ENCODE results near the gene SLC35C1.

The SLC35C1 gene

GRCh38 chr11:45774786-45775185 is 30.2 kb upstream of the SLC35C1 start:
- no peak for DNase-seq (ENCODE audit: low read depth, low spot score)
- no peak overlapping the region for H3K4me3 ChIP-seq
- H3K36me3 ChIP-seq (ENCODE audit: insufficient read depth, low read length) = no peaks in the 10 kb centered on the region
- H3K9ac ChIP-seq (ENCODE audit: insufficient read length) = no peak overlapping the region
- no peaks in the 10 kb centered on the region for H3K9me3 ChIP-seq (ENCODE audit: low read depth, low read length)
- no peak overlapping the region for H3K27ac ChIP-seq
- TF ChIP-seq FOXP2 (optimal IDR thresholded peaks at IDR 0.05; ENCODE audit: control extremely low read depth, extremely low read length, insufficient read depth) (no peak), POLR2AphosphoS5 (IDR thresholded peaks at IDR 0.05; ENCODE audit: borderline replicate concordance, low read depth, low read length) (no peak)

- DNase-seq (ENCODE audit: low read depth, low spot score) = no peak
- TF ChIP-seq FOXP2 (optimal IDR thresholded peaks at IDR 0.05; ENCODE audit: control extremely low read depth, extremely low read length, insufficient read depth) = no peak
These were observed 27.6 kb upstream of the SLC35C1 start for GRCh38 chr11:45777127-45777969.

GRCh38 chr11:45778341-45778740 is 26.6 kb upstream of the SLC35C1 start:
- H3K36me3 ChIP-seq (ENCODE audit: insufficient read depth, low read length) = no peaks in the 10 kb centered on the region
- no peak overlapping the region for H3K4me3 ChIP-seq
- H3K9me3 ChIP-seq (ENCODE audit: low read depth, low read length) = no peaks in the 10 kb centered on the region
- no peak overlapping the region for H3K9ac ChIP-seq (ENCODE audit: insufficient read length)
- no peak overlapping the region for H3K27ac ChIP-seq
- TF ChIP-seq POLR2AphosphoS5 (IDR thresholded peaks at IDR 0.05; ENCODE audit: borderline replicate concordance, low read depth, low read length) = no peak
- no peak for TF ChIP-seq EZH2 (IDR thresholded peaks at IDR 0.05)
- no peak for DNase-seq (ENCODE audit: low read depth, low spot score)

More at GRCh38 chr11:45777127-45777969, 27.6 kb upstream of the SLC35C1 start:
- Histone ChIP-seq H3K4me3 (peak overlapping the region; percentile 8; the same call in 1 of the 2 replicates), H3K9me3 (ENCODE audit: low read depth, low read length) (no peaks in the 10 kb centered on the region), H3K36me3 (ENCODE audit: insufficient read depth, low read length) (no peaks in the 10 kb centered on the region), H3K9ac (ENCODE audit: insufficient read length) (peak overlapping the region; percentile 48), H3K27ac (peak overlapping the region; percentile 7; the same call in 1 of the 2 replicates)

GRCh38 chr11:45779602-45780001 is 25.3 kb upstream of the SLC35C1 start:
- H3K4me3 ChIP-seq = no peak overlapping the region
- H3K27ac ChIP-seq = no peak overlapping the region
- H3K36me3 ChIP-seq (ENCODE audit: insufficient read depth, low read length) = no peaks in the 10 kb centered on the region
- TF ChIP-seq POLR2AphosphoS5 (IDR thresholded peaks at IDR 0.05; ENCODE audit: borderline replicate concordance, low read depth, low read length) = no peak
- H3K9ac ChIP-seq (ENCODE audit: insufficient read length) = no peak overlapping the region
- no peaks in the 10 kb centered on the region for H3K9me3 ChIP-seq (ENCODE audit: low read depth, low read length)
- DNase-seq (ENCODE audit: low read depth, low spot score) = no peak

GRCh38 chr11:45786272-45786671 is 18.7 kb upstream of the SLC35C1 start:
- no peak for DNase-seq (ENCODE audit: low read depth, low spot score)
- no peak overlapping the region for H3K9ac ChIP-seq (ENCODE audit: insufficient read length)
- no peak overlapping the region for H3K4me3 ChIP-seq
- no peak overlapping the region for H3K27ac ChIP-seq
- no peaks in the 10 kb centered on the region for H3K36me3 ChIP-seq (ENCODE audit: insufficient read depth, low read length)
- TF ChIP-seq FOXP2 (optimal IDR thresholded peaks at IDR 0.05; ENCODE audit: control extremely low read depth, extremely low read length, insufficient read depth) (no peak), EZH2 (IDR thresholded peaks at IDR 0.05) (no peak), POLR2AphosphoS5 (IDR thresholded peaks at IDR 0.05; ENCODE audit: borderline replicate concordance, low read depth, low read length) (no peak)
- no peaks in the 10 kb centered on the region for H3K9me3 ChIP-seq (ENCODE audit: low read depth, low read length)

- H3K36me3 ChIP-seq (ENCODE audit: insufficient read depth, low read length) = no peaks in the 10 kb centered on the region
- H3K9me3 ChIP-seq (ENCODE audit: low read depth, low read length) = no peaks in the 10 kb centered on the region
- H3K27ac ChIP-seq = no peak overlapping the region
- no peak for TF ChIP-seq POLR2AphosphoS5 (IDR thresholded peaks at IDR 0.05; ENCODE audit: borderline replicate concordance, low read depth, low read length)
- no peak for TF ChIP-seq FOXP2 (optimal IDR thresholded peaks at IDR 0.05; ENCODE audit: control extremely low read depth, extremely low read length, insufficient read depth)
- TF ChIP-seq EZH2 (IDR thresholded peaks at IDR 0.05) = no peak
- no peak overlapping the region for H3K4me3 ChIP-seq
- H3K9ac ChIP-seq (ENCODE audit: insufficient read length) = no peak overlapping the region
- DNase-seq (ENCODE audit: low read depth, low spot score) = no peak
These were observed 16.1 kb upstream of the SLC35C1 start for GRCh38 chr11:45788887-45789286.

GRCh38 chr11:45791524-45791923 is 13.4 kb upstream of the SLC35C1 start:
- Histone ChIP-seq H3K9me3 (ENCODE audit: low read depth, low read length) (no peaks in the 10 kb centered on the region), H3K36me3 (ENCODE audit: insufficient read depth, low read length) (no peaks in the 10 kb centered on the region), H3K27ac (no peak overlapping the region), H3K9ac (ENCODE audit: insufficient read length) (no peak overlapping the region), H3K4me3 (no peak overlapping the region)
- TF ChIP-seq FOXP2 (optimal IDR thresholded peaks at IDR 0.05; ENCODE audit: control extremely low read depth, extremely low read length, insufficient read depth) = no peak
- TF ChIP-seq EZH2 (IDR thresholded peaks at IDR 0.05) = no peak
- TF ChIP-seq POLR2AphosphoS5 (IDR thresholded peaks at IDR 0.05; ENCODE audit: borderline replicate concordance, low read depth, low read length) = no peak
- no peak for DNase-seq (ENCODE audit: low read depth, low spot score)

- H3K4me3 ChIP-seq = no peak overlapping the region
- H3K9ac ChIP-seq (ENCODE audit: insufficient read length) = no peak overlapping the region
- no peak for TF ChIP-seq FOXP2 (optimal IDR thresholded peaks at IDR 0.05; ENCODE audit: control extremely low read depth, extremely low read length, insufficient read depth)
- TF ChIP-seq EZH2 (IDR thresholded peaks at IDR 0.05) = no peak
- no peak for TF ChIP-seq POLR2AphosphoS5 (IDR thresholded peaks at IDR 0.05; ENCODE audit: borderline replicate concordance, low read depth, low read length)
- H3K27ac ChIP-seq = no peak overlapping the region
- no peaks in the 10 kb centered on the region for H3K36me3 ChIP-seq (ENCODE audit: insufficient read depth, low read length)
- H3K9me3 ChIP-seq (ENCODE audit: low read depth, low read length) = no peaks in the 10 kb centered on the region
- DNase-seq (ENCODE audit: low read depth, low spot score) = no peak
These were observed 10.8 kb upstream of the SLC35C1 start for GRCh38 chr11:45794169-45794568.

- H3K27ac ChIP-seq = no peak overlapping the region
- no peak for DNase-seq (ENCODE audit: low read depth, low spot score)
- TF ChIP-seq POLR2AphosphoS5 (IDR thresholded peaks at IDR 0.05; ENCODE audit: borderline replicate concordance, low read depth, low read length) = no peak
- TF ChIP-seq EZH2 (IDR thresholded peaks at IDR 0.05) = no peak
- TF ChIP-seq FOXP2 (optimal IDR thresholded peaks at IDR 0.05; ENCODE audit: control extremely low read depth, extremely low read length, insufficient read depth) = no peak
These were observed 9.6 kb upstream of the SLC35C1 start for GRCh38 chr11:45795379-45795778.

More at GRCh38 chr11:45795379-45795778, 9.6 kb upstream of the SLC35C1 start:
- Histone ChIP-seq H3K4me3 (no peak overlapping the region), H3K36me3 (ENCODE audit: insufficient read depth, low read length) (no peaks in the 10 kb centered on the region), H3K9ac (ENCODE audit: insufficient read length) (no peak overlapping the region), H3K9me3 (ENCODE audit: low read depth, low read length) (no peaks in the 10 kb centered on the region)

All from SK-N-MC (cell line).